IMR-90 (cell line): ENCODE measurements around the gene TRIP11.

Experiments used
- CEBPB ChIP-seq: IDR thresholded peaks from 2 replicates; pipeline ENCODE4 v1.6.1; 2012; ENCODE audit warnings: low read depth, low read length, improper control_type of control experiment
- FOS ChIP-seq: fragments of 150-350 bp; IDR thresholded peaks from 2 replicates; pipeline ENCODE4 v1.6.1; 2016; ENCODE audit warnings: low read depth, low read length
- POLR2A ChIP-seq: IDR thresholded peaks from 2 replicates; pipeline ENCODE4 v1.6.1; 2012; ENCODE audit warnings: mild to moderate bottlenecking, low read depth, low read length
- RAD21 ChIP-seq: IDR thresholded peaks from 2 replicates; pipeline ENCODE4 v1.6.1; 2012; ENCODE audit warnings: low read length, improper control_type of control experiment
- SMC3 ChIP-seq: fragments of 150-350 bp; IDR thresholded peaks from 2 replicates; pipeline ENCODE4 v1.6.1; 2016; ENCODE audit warnings: low read depth, mild to moderate bottlenecking, antibody characterized with exemption, low read length, moderate library complexity
- TF ChIP-seq, protein P1 (sequence below): conservative IDR thresholded peaks from 2 replicates; pipeline ENCODE4 v1.5.1; 2012; ENCODE audit warnings: mild to moderate bottlenecking, low read depth, low read length, improper control_type of control experiment
- TF ChIP-seq, protein P2 (sequence below): fragments of 150-350 bp; IDR thresholded peaks from 2 replicates; pipeline ENCODE4 v1.6.1; 2016; ENCODE audit warnings: low read depth, mild to moderate bottlenecking, low read length, moderate library complexity, borderline replicate concordance

DNA sequence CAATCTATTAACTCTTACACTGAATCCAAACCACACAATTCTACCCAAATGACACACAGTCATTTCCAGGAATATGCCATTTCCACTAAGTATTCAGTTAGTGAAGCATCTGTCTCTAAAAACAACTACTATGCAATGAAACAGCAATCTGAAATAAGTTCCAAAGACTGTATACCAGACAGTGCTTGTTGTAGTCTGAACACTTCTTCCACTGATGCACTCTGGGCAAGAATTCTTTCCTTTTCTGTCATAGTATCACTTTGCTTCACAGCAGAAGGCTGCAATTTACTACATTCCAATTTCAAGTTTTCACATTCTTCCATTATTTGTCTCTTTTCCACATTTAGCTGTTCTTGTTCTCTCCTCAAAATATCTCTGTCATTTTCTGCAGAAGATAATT, 25.8 kb downstream of the TRIP11 start:
- TF ChIP-seq, protein P1, sequence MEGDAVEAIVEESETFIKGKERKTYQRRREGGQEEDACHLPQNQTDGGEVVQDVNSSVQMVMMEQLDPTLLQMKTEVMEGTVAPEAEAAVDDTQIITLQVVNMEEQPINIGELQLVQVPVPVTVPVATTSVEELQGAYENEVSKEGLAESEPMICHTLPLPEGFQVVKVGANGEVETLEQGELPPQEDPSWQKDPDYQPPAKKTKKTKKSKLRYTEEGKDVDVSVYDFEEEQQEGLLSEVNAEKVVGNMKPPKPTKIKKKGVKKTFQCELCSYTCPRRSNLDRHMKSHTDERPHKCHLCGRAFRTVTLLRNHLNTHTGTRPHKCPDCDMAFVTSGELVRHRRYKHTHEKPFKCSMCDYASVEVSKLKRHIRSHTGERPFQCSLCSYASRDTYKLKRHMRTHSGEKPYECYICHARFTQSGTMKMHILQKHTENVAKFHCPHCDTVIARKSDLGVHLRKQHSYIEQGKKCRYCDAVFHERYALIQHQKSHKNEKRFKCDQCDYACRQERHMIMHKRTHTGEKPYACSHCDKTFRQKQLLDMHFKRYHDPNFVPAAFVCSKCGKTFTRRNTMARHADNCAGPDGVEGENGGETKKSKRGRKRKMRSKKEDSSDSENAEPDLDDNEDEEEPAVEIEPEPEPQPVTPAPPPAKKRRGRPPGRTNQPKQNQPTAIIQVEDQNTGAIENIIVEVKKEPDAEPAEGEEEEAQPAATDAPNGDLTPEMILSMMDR = no peak
- TF ChIP-seq, protein P2, sequence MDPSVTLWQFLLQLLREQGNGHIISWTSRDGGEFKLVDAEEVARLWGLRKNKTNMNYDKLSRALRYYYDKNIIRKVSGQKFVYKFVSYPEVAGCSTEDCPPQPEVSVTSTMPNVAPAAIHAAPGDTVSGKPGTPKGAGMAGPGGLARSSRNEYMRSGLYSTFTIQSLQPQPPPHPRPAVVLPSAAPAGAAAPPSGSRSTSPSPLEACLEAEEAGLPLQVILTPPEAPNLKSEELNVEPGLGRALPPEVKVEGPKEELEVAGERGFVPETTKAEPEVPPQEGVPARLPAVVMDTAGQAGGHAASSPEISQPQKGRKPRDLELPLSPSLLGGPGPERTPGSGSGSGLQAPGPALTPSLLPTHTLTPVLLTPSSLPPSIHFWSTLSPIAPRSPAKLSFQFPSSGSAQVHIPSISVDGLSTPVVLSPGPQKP = no peak
- no peak for TF ChIP-seq POLR2A
- no peak for TF ChIP-seq SMC3
- TF ChIP-seq RAD21 = no peak
- TF ChIP-seq FOS = no peak
- no peak for TF ChIP-seq CEBPB
